Measurements from ENCODE around the gene ATP6V0C. TPM values are rescaled to one million over a fixed set of nuclear protein-coding genes. Genes with fewer than 3 reads are reported as not detected.
A peak's percentile ranks its signal among the peaks of the same experiment; 100 is the strongest.

ATP6V0C gene
- total and polyA plus RNA-seq, 2 of the 13 experiments (the other 11 are each of a cell fraction or from before 2014, with no cell fraction given): 10.4 to 20.1 TPM

DNA sequence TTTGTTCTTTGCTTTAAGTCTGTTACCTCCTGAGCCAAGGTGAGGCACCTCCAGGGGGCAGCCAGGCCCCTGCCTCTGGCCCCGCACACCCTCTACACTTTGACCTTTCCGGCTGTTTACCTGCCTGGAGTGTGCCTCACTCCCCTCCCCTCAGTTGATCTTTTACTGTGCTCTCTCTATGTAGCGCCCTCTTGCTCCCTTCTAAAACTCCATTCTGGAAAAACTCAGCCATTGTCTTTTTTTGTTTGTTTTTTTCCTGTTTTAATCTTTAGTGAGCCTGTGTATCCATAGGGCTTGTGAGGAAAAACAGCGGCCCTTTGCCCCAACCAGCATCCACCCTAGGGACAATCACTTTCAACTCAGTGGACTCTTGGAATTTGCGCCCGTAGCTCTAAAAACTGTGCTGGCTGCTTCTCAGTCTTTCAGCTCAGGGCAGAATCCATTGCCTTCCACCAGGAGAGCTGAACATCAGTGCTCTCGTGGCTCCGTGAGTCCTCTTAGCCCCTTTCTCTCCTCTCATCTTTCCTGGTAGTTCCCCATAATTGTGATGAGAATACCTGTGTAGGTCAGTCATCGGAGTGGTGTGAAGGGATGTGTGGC is 10.7 kb downstream of the ATP6V0C start (continued):
- TF ChIP-seq KDM3A (CRISPR knock-in tag; IDR thresholded peaks at IDR 0.05; ENCODE audit: low read depth): peak; percentile 80; the same call in 1 of the 2 replicates
- TF ChIP-seq MIXL1 (CRISPR knock-in tag; IDR thresholded peaks at IDR 0.05): peak; percentile 67; the same call in 1 of the 2 replicates
- TF ChIP-seq NFIB (CRISPR knock-in tag; IDR thresholded peaks at IDR 0.05; ENCODE audit: borderline replicate concordance): no peak
- TF ChIP-seq ZBTB8A (CRISPR knock-in tag; IDR thresholded peaks at IDR 0.05; ENCODE audit: borderline replicate concordance, low read depth): no peak
- peak; percentile 82 for TF ChIP-seq CREM (IDR thresholded peaks at IDR 0.05)
- TF ChIP-seq CREM (CRISPR knock-in tag; IDR thresholded peaks at IDR 0.05): no peak
- TF ChIP-seq ZNF317 (CRISPR knock-in tag; IDR thresholded peaks at IDR 0.05): 0 out of 2 replicates have a peak, but pooled peaks have one; percentile 59
- no peak for TF ChIP-seq ONECUT2 (CRISPR knock-in tag; IDR thresholded peaks at IDR 0.05)
- no peak for TF ChIP-seq HHEX (CRISPR knock-in tag; IDR thresholded peaks at IDR 0.05)
- peak in 1 of 2 experiments; percentile 81; a peak in 2 of 4 replicates for TF ChIP-seq EP300 (IDR thresholded peaks at IDR 0.05; ENCODE audit: low read depth in 2 of 2, low read length in 2 of 2)
- TF ChIP-seq EP300 (CRISPR knock-in tag; IDR thresholded peaks at IDR 0.05; ENCODE audit: borderline replicate concordance): peak; percentile 77
- no peak for TF ChIP-seq ZNF10 (CRISPR knock-in tag; IDR thresholded peaks at IDR 0.05; ENCODE audit: borderline replicate concordance, low read depth)
- peak; percentile 77 for TF ChIP-seq THAP11 (CRISPR knock-in tag; IDR thresholded peaks at IDR 0.05)
- TF ChIP-seq SATB2 (CRISPR knock-in tag; IDR thresholded peaks at IDR 0.05): no peak
- TF ChIP-seq CEBPB (IDR thresholded peaks at IDR 0.05; ENCODE audit: borderline replicate concordance, low read depth, low read length): no peak
- peak; percentile 93 for TF ChIP-seq SAP130 (CRISPR knock-in tag; IDR thresholded peaks at IDR 0.05; ENCODE audit: low read depth)
- no peak for TF ChIP-seq ZNF660 (CRISPR knock-in tag; IDR thresholded peaks at IDR 0.05; ENCODE audit: borderline replicate concordance, low read depth)
- peak; percentile 82; the same call in 1 of the 2 replicates for TF ChIP-seq ZNF703 (CRISPR knock-in tag; IDR thresholded peaks at IDR 0.05; ENCODE audit: borderline replicate concordance)
- TF ChIP-seq ZNF460 (CRISPR knock-in tag; IDR thresholded peaks at IDR 0.05; ENCODE audit: borderline replicate concordance): peak; percentile 16; the same call in 1 of the 2 replicates
- TF ChIP-seq, protein P1, sequence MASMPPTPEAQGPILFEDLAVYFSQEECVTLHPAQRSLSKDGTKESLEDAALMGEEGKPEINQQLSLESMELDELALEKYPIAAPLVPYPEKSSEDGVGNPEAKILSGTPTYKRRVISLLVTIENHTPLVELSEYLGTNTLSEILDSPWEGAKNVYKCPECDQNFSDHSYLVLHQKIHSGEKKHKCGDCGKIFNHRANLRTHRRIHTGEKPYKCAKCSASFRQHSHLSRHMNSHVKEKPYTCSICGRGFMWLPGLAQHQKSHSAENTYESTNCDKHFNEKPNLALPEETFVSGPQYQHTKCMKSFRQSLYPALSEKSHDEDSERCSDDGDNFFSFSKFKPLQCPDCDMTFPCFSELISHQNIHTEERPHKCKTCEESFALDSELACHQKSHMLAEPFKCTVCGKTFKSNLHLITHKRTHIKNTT (CRISPR knock-in tag; IDR thresholded peaks at IDR 0.05): no peak
- peak; percentile 72; the same call in 1 of the 2 replicates for TF ChIP-seq SMAD3 (CRISPR knock-in tag; IDR thresholded peaks at IDR 0.05)
- TF ChIP-seq PHF5A (CRISPR knock-in tag; IDR thresholded peaks at IDR 0.05; ENCODE audit: low read depth, unreplicated experiment): peak; percentile 57
- TF ChIP-seq, protein P2, sequence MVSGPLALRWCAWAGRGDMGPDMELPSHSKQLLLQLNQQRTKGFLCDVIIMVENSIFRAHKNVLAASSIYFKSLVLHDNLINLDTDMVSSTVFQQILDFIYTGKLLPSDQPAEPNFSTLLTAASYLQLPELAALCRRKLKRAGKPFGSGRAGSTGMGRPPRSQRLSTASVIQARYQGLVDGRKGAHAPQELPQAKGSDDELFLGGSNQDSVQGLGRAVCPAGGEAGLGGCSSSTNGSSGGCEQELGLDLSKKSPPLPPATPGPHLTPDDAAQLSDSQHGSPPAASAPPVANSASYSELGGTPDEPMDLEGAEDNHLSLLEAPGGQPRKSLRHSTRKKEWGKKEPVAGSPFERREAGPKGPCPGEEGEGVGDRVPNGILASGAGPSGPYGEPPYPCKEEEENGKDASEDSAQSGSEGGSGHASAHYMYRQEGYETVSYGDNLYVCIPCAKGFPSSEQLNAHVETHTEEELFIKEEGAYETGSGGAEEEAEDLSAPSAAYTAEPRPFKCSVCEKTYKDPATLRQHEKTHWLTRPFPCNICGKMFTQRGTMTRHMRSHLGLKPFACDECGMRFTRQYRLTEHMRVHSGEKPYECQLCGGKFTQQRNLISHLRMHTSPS (CRISPR knock-in tag; IDR thresholded peaks at IDR 0.05; ENCODE audit: low read depth): peak; percentile 59; the same call in 1 of the 2 replicates
- TF ChIP-seq, protein P3, sequence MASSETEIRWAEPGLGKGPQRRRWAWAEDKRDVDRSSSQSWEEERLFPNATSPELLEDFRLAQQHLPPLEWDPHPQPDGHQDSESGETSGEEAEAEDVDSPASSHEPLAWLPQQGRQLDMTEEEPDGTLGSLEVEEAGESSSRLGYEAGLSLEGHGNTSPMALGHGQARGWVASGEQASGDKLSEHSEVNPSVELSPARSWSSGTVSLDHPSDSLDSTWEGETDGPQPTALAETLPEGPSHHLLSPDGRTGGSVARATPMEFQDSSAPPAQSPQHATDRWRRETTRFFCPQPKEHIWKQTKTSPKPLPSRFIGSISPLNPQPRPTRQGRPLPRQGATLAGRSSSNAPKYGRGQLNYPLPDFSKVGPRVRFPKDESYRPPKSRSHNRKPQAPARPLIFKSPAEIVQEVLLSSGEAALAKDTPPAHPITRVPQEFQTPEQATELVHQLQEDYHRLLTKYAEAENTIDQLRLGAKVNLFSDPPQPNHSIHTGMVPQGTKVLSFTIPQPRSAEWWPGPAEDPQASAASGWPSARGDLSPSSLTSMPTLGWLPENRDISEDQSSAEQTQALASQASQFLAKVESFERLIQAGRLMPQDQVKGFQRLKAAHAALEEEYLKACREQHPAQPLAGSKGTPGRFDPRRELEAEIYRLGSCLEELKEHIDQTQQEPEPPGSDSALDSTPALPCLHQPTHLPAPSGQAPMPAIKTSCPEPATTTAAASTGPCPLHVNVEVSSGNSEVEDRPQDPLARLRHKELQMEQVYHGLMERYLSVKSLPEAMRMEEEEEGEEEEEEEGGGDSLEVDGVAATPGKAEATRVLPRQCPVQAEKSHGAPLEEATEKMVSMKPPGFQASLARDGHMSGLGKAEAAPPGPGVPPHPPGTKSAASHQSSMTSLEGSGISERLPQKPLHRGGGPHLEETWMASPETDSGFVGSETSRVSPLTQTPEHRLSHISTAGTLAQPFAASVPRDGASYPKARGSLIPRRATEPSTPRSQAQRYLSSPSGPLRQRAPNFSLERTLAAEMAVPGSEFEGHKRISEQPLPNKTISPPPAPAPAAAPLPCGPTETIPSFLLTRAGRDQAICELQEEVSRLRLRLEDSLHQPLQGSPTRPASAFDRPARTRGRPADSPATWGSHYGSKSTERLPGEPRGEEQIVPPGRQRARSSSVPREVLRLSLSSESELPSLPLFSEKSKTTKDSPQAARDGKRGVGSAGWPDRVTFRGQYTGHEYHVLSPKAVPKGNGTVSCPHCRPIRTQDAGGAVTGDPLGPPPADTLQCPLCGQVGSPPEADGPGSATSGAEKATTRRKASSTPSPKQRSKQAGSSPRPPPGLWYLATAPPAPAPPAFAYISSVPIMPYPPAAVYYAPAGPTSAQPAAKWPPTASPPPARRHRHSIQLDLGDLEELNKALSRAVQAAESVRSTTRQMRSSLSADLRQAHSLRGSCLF (CRISPR knock-in tag; IDR thresholded peaks at IDR 0.05; ENCODE audit: borderline replicate concordance): no peak
